ENCODE measurements around the gene PSMA6.

The PSMA6 gene

DNA sequence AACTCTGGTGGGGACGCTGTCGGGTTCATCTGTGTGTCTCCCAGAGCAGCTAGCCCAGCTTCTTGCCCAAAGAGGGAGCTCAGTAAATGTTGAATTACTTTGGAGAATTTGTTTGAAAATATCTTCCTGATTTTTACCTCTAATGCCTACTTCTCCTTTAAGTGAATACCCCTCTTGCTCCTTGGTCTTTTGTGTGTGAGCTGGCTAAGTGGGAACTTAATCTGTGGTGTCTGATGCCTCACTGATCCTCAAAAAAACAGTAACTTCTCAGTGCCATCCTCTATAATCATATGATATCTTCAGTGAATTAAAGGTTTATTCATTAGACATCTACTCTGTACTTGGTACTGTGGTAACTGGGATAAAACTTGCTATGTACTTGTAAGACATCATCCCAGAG is 7.7 kb upstream of the PSMA6 start:
- no peak overlapping the region for H3K27ac ChIP-seq
- TF ChIP-seq, protein P1, sequence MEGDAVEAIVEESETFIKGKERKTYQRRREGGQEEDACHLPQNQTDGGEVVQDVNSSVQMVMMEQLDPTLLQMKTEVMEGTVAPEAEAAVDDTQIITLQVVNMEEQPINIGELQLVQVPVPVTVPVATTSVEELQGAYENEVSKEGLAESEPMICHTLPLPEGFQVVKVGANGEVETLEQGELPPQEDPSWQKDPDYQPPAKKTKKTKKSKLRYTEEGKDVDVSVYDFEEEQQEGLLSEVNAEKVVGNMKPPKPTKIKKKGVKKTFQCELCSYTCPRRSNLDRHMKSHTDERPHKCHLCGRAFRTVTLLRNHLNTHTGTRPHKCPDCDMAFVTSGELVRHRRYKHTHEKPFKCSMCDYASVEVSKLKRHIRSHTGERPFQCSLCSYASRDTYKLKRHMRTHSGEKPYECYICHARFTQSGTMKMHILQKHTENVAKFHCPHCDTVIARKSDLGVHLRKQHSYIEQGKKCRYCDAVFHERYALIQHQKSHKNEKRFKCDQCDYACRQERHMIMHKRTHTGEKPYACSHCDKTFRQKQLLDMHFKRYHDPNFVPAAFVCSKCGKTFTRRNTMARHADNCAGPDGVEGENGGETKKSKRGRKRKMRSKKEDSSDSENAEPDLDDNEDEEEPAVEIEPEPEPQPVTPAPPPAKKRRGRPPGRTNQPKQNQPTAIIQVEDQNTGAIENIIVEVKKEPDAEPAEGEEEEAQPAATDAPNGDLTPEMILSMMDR (conservative IDR thresholded peaks at IDR 0.05), result no peak
- TF ChIP-seq ZFX (IDR thresholded peaks at IDR 0.05), result no peak

DNA sequence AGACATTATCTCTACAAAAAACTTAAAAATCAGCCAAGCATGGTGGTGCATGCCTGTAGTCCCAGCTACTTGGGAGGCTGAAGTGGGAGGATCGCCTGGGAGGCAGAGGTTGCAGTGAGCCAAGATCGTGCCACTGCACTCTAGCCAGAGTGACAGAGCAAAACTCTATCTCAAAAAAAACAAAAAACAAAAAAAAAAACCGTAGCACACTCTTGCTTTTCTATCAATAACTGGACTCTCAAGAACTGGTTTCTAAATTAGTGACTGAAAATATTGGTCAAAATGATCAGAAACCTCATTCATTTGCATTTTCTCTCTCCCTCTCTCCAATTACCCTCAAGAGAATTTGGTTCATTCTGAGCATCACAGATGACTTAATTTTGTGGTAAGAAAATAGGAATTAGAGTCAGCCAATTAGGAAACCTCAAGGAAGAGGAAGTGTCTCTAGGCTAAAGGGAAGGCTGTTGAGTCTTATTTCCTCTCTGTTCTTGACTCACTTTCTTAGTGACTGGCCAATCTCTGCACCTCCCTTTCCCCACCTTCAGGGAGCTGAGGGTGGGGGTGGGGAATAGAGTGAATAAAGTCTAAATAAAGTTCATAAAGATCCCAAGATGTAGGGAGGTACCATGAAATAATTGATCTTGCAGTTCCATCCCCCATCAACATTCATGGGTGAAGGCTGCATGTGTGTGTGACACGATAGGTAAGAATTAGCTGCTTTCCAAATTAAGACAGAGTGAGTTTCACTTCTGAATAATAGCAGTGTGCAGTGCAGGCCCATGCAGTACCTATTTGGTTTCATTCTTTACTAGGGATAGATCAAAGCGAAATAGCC is 6.8 kb upstream of the PSMA6 start:
- H3K27ac ChIP-seq, result no peak overlapping the region
- TF ChIP-seq, protein P1 (conservative IDR thresholded peaks at IDR 0.05), result no peak
- TF ChIP-seq ZFX (IDR thresholded peaks at IDR 0.05), result no peak

DNA sequence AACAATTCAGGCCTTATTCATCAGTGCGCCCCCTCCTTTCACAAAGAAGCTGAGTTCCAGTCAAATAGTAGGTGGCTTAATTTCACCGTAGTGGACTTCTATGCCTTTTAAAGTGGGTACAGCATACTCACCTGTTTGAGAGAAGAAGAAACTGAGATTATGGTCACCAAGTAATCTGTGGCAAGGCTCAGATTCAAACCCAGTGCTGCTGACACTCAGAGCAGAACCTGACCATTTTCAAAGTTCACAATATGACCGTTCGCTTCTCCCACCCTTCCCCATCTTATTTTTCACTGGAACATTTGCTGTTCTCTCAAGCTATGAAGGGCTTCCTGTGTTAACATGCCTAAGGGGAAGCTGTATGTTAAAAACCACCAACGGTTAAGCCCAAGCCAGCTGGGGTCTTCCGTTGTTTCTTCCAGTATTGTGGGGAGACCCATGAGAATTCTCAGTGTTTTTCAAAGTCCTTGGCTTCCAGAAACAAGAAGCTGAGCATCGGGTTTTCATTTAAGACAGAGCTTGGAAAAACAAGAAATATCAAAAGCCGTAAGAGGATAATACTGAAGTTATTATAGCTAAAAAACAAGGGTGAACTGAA is 6.1 kb upstream of the PSMA6 start:
- TF ChIP-seq, protein P1 (conservative IDR thresholded peaks at IDR 0.05), result no peak
- no peak for TF ChIP-seq ZFX (IDR thresholded peaks at IDR 0.05)
- no peak overlapping the region for H3K27ac ChIP-seq

DNA sequence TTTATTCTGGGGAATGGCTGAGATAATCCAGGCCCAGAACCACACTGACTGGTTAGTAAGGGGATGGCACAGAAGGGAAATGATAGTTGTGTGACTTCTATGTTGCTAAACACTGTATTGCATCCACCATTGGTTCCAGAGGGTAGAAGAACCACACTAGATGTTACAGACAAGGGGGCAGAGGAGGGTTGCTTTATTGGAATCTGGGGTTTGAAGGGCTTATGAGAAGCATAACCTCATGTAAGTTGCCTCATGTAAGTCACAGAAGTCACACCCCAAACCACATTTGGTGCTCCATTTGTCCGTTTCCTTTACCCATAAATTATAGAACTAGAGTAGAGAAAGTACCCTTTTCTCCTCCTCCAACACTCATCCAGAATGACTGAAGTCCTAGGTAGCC is 5.5 kb upstream of the PSMA6 start:
- TF ChIP-seq ZFX (IDR thresholded peaks at IDR 0.05), result no peak
- TF ChIP-seq, protein P1 (conservative IDR thresholded peaks at IDR 0.05), result no peak
- H3K27ac ChIP-seq, result no peak overlapping the region

DNA sequence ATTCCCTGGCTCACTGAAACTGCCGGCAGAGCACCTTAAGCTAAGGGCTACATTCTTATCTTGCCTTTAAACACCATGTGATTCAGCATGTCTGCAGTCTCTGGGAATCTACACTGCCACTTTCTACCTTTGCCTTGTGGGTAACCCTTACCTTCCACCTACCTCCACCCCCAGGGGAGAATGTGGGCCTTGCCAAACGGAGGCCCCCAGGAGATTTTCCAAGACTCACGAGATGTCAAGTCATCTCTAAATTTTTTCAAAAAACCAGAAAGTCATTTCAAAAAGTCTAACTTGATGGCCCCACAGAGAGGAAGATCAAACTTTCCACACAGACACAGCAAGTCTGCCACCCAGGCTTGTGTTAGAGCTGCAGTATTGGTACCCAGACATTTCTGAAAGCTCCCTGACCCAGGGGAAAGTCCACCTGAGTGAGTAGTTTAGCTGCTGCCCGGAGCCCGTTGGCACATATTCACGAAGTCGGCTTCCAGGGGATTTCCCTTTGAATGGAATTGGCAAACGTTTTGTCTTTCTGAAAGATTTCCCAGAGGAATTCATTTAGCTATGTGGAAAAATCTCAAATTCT is 4.7 kb upstream of the PSMA6 start:
- TF ChIP-seq, protein P1 (conservative IDR thresholded peaks at IDR 0.05), result no peak
- TF ChIP-seq ZFX (IDR thresholded peaks at IDR 0.05), result no peak
- no peak overlapping the region for H3K27ac ChIP-seq

DNA sequence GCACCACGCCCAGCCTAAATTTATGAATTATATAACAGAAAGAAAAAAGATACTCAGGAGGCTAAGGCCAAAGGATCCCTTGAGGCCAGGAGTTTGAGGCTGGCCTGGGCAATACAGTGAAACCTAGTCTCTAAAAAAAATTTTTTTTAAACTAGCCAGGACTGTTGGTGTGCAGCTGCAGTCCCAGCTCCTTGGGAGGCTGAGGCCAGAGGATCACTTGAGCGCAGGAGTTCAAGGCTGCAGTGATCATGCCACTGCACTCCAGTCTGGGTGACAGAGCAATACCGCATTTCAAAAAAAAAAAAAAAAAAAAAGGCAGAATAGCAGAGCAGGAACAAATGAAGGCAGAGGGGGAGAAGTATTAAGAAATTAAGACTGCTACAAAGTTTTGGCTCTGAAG is 2.6 kb upstream of the PSMA6 start:
- TF ChIP-seq, protein P1 (conservative IDR thresholded peaks at IDR 0.05), result no peak
- TF ChIP-seq ZFX (IDR thresholded peaks at IDR 0.05), result no peak
- H3K27ac ChIP-seq, result no peak overlapping the region
